Daoy (cell line): ENCODE data around the gene AK5. TPM values are rescaled to one million over a fixed set of nuclear protein-coding genes. Genes with fewer than 3 reads are reported as not detected.

Experiments
- DNase-seq: peaks from one replicate; pipeline ENCODE4 v3.0.0-alpha.2; 2015; ENCODE audit warnings: low read depth
- total RNA-seq: library from RNA; depleted of rRNA; stranded (reverse); fragments of >200 nt; shearing (Covaris generic); gene quantifications from 2 replicates; pipeline ENCODE4 v1.2.3, GENCODE V29; 2014

Gene AK5
- total RNA-seq, 1 experiment from 2014 or later: 38.6 TPM

- DNase-seq: no peak
Measured at GRCh38 chr1:77434967-77435366, 153.1 kb downstream of the AK5 start.

DNA sequence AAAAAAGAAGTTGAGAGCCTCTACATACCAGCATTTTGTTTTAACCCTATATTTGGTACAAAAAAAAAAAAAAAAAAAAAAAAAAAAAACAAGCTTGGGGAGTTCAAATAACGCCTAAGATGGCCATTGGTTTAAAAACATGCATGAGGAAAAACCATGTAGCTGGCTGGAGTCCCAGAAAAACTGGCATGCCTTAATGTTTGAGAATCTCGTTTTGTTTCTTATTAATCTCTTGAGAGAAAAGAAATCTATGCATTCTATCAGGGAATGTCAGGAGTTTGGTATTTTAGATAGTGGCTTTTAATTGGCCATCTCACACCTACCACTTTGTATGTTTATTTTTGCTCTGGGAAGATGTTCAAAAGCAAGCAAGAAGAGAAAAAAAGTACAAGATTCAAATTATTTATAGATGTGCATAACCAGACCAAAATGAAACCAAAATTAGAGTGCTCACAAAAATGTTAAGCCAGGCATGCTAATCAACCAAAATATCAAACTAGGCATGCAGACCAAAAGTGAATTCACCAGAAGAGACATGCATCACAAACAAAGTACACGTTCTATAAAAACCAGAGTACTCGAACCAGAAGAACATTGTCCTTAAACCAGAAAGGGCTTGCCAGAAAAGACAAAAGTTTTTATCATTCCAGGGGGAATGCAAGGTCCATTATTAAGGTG is 156.6 kb downstream of the AK5 start:
- no peak for DNase-seq

GRCh38 chr1:77446841-77447555 is 165.2 kb downstream of the AK5 start:
- no peak for DNase-seq

GRCh38 chr1:77447669-77448068 is 165.8 kb downstream of the AK5 start:
- no peak for DNase-seq

GRCh38 chr1:77459881-77460280 is 178.1 kb downstream of the AK5 start:
- DNase-seq: no peak

DNA sequence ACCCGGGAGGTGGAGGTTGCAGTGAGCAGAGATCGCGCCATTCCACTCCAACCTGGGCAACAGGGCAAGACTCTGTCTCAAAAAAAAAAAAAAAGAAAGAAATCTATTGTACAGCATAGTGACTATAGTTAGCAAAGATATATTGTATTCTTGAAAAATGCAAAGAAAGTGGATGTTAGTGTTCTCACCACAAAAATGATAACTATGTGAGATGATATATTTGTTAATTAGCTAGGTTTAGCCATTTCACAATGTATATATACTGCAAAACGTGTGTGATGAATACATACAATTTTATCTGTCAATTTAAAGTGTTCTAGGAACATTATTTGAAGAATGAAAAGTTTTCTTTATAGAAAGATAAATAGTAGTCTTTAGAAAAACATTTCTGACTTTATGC is 179.9 kb downstream of the AK5 start:
- DNase-seq: no peak

DNA sequence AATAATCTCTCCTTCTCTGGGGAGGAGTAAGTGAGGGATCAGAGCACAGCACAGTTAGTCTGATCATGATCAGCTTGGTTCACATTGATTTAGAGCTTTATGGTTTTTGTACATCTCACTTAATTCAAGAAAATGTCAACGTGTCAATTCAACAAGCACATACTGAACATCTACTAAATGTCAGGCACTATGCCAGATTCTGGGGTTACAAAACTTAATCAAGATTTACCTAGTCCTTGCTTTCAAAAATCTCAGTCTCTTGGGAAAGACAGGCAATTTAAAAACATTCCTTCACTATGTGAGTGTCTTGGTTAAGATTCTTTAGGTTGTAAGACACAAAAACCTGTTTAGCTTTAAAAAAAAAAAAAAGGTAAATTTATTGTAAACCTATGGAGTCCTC is 181.4 kb downstream of the AK5 start:
- no peak for DNase-seq

- DNase-seq: no peak
Measured at GRCh38 chr1:77465139-77465538, 183.3 kb downstream of the AK5 start.

- no peak for DNase-seq
Measured at GRCh38 chr1:77465922-77466321, 184.1 kb downstream of the AK5 start.

DNA sequence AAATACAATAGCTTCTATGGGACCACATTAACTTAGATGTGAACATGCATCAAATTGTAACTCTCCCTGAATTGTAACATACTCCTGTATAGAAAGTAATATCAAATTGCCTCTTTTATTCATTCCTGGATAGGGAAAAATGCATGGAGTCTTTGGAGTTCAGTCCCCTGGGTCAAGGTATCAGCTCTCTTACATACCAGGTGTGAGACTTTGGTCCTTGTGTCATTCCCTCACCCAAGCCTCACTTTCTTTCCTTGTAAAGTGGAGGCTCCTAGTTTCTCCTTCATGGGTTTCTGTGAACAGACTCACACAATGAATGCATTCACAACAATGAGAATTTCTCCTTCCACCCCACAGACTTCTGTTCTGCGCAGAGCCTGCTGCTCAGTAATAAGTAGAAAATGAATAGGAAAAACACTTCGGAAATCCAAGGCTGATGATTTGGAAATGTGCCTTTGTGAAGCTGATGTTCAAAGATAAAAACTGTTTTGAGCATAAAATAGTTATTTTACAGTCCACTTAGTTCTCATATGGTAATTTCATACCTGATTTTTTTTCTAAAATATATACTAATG is 185.3 kb downstream of the AK5 start:
- DNase-seq: no peak

GRCh38 chr1:77467741-77468140 is 185.9 kb downstream of the AK5 start:
- DNase-seq: no peak

GRCh38 chr1:77468257-77468948 is 186.6 kb downstream of the AK5 start:
- DNase-seq: no peak

DNA sequence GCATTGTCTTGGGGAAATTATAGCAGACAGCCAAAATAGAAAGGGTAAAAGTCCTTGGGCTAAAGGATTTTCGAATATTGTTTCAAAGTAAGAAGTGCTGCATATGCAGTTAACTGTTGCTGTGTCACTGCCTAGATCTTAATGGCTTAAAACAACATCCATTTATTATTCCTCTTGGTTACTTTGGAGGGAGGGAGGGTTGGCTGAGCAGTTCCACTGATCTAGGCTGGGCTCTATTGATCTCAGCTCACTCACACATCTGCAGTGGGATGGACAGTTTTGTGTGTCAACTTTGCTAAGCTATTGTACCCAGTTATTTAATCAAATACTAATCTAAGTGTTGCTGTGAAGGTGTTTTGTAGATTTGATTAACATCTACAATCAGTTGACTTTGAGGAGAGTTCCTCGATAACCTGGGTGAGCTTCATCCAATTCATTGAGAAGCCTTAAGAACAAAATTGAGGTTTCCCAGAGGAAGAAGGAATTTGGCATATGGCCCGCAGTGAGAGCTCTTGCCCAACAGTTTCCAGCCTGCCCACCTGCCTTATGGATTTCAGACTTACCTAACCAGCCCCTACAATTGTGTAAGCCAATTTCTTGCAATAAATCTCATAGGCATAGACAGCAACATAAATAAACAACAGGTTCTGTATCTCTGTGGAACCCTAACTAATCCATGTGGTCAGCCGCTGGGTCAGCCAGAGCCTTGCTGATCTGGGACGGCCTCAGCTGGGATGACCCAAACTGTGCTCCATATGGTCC is 187.3 kb downstream of the AK5 start:
- no peak for DNase-seq

- no peak for DNase-seq
Measured at GRCh38 chr1:77471691-77472090, 189.9 kb downstream of the AK5 start.

DNA sequence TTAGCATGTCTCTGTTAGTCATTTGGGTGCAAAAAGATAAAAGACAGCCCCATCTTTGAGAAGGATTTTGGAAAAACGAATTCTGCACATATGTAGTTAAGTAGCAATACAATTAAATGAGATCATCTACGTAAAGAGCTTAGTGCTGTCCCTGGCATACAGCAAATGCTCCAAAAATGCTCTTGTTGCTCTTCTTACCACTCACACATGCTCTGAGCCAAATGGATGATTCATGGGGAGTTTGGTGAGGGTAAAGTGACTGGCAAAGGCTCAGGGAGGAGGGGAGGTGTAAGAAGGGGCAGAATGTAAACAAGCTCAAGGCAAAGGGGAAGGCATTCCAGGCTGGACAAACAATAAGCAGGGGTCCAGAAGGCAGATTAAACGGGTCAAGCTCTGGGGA is 191.9 kb downstream of the AK5 start:
- peak; percentile 92 for DNase-seq

DNA sequence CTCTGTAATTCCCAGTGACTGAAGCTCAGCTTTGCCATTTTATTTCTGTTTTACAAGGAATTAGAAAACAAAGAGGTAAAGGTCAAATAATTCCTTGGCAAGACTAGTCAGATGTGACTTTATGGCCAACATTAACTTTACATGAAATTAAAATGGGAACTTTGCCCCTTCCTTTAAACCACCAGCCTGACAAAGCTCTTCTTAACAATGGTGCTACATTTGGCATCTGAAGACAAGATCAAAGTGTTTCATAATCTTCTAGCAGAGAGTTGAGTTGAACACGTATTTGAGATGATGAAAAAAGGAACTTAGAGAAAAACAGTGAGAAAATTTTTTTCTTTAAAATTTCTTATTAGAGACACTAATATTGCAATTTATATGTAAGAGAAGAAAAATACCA is 193.8 kb downstream of the AK5 start:
- DNase-seq: no peak

DNA sequence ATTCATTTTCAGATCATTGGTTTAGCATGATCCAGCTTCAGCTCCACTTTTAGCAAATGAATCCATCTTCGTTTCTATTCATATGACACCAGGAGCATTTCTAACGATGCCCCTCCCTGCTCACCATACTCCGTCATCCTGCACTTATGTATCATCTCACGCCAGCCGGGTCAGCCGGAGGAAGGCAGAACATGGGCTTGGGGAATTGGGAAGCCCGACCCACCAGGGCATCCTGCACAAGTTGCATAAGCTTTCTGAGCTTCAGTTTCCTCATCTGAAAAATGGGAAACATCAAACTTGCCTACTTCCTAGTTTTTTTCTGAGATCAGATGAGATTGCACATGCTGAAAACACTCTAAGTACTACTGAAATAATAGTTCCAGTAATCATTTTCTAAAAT is 194.7 kb downstream of the AK5 start:
- DNase-seq: no peak

DNA sequence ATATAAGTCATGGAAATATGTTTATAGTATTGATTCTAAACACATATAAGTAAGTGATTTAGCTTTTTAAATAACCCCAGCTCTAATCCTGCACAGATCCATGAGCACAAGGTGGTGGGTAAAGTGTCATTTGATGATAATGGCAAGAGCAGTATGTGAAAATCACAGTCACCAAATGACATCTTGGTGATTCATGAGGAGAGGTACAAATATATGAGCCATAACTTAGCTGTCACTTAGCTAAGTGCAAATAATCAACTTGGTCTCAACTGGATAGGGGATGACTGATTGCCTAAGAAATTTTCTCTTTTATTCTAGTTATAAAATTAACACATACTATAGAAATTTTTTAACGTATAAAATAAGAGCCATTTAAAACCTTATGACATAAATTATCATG is 202.5 kb downstream of the AK5 start:
- no peak for DNase-seq

DNA sequence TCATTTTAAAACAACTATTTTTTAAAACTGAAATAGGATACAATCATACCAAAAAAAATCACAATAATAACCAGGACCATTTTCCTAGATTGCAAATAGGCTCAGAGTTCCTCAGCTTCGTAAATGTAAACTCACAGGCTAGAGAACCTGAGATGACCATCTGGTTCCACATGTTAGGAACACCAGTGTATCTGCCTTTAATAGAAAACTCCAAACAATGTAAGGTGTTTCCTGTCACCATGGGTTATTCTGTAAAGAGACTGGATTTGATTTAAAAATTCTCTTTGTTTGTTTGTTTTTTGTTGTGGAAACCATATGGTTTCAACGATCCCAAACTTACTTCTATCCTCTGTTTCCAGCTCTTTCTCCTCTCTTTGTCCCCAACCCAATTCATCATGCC is 203.1 kb downstream of the AK5 start:
- no peak for DNase-seq

- DNase-seq: peak; percentile 26
Measured at GRCh38 chr1:77487631-77488030, 205.8 kb downstream of the AK5 start.

DNA sequence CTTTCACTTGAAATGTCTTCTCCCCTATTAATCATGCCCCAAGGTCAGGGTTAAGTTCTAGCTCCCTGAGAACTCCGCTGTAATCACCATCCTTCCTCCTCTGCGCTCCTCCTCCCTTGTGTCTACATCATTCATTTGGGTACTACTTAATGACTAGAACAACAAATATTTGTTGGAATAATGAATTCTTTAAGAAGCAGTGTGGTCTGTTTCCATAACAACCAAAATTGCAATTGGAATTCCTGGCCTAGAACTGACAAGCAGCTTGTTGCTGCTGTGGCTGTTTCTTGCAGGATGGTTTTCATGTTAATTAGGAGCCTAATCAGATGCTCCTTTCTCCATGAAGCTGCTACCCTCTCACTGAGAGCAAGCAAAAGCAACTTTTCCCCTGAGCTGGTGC is 208.1 kb downstream of the AK5 start:
- DNase-seq: no peak

GRCh38 chr1:77494026-77494425 is 212.2 kb downstream of the AK5 start:
- DNase-seq: no peak
